ENCODE data around the gene CELA2A. TPM values are rescaled to one million over a fixed set of nuclear protein-coding genes. Genes with fewer than 3 reads are reported as not detected.
A peak's percentile ranks its signal among the peaks of the same experiment; 100 is the strongest.

CELA2A gene
- total RNA-seq, 2 donors from 2014 or later, result not detected

DNA sequence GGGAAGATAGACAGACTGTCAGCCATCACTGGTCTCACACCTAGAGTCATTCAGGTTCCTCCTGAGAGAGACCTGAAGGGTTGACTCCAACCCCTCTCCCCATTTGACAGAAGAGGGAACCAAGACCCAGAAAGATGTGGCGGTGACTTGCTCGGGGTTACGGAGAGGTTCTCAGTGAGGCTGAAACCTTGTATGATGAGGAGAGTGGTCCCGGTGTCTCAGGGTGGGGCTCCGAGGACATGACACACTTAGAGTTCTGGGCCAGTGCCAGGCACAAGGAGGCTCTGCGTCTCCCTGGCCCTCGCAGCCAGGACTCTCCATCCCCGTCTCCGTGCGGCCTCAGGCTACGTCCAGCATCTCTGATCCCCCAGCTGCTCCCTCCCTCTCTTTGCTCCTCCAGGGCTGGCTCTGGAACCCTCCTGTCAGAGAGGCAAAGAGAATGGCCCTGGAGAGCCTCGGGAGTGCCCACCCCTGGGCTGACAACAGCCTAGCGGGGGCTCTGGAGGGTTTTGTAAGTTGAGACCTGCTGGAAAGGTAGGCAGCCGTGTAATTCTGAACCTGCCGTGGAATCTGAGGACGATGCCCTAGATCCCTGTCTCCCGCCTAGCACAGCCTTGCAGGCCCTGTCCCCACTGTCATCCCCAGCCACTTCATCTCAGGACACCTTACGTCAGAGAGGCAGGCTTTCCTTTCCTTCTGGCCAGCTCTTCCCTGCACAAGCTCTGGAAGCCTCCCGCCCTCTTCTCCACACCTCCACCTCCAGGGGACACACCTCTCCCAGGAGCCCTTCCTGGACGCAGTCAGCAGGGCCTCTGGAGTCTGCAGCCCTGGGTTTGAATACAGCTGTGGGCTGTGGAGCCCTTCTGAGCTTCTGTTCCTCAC, 42.7 kb upstream of the CELA2A start:
- no peaks in the 10 kb centered on the region for H3K9me3 ChIP-seq (ENCODE audit: control insufficient read depth, low read length)
- Mint-ChIP-seq H3K27ac (peak overlapping the region; percentile 61), H3K4me1 (peaks cover 46% of the 10 kb centered on the region), H3K27me3 (ENCODE audit: insufficient read depth) (peaks cover 1% of the 10 kb centered on the region), H3K9me3 (no peaks in the 10 kb centered on the region), H3K4me3 (no peak overlapping the region), H3K36me3 (ENCODE audit: low read depth) (peaks cover 26% of the 10 kb centered on the region)
- no peaks in the 10 kb centered on the region for H3K27me3 ChIP-seq (ENCODE audit: control insufficient read depth, insufficient read depth, low read length, poor library complexity, severe bottlenecking)
- WGBS, 2 experiments (ENCODE audit: insufficient coverage in 1 of 2, insufficient read length in 1 of 2), result 91 to 93% methylated on average over 15 to 20 of the region's 20 CpGs
- H3K4me3 ChIP-seq (ENCODE audit: low read length), result no peak overlapping the region
- no peak overlapping the region for H3K27ac ChIP-seq (ENCODE audit: low read depth, low read length)
- peaks cover 27% of the 10 kb centered on the region for H3K36me3 ChIP-seq (ENCODE audit: control insufficient read depth, insufficient read depth, low read length)
- H3K4me1 ChIP-seq (ENCODE audit: control insufficient read depth, insufficient read depth, low read length), result peaks cover 20% of the 10 kb centered on the region
- H3K9ac ChIP-seq (ENCODE audit: extremely low read depth, low read length, poor library complexity, severe bottlenecking), result no peak overlapping the region
- DNase-seq, result peak; percentile 67
- TF ChIP-seq, protein P1, sequence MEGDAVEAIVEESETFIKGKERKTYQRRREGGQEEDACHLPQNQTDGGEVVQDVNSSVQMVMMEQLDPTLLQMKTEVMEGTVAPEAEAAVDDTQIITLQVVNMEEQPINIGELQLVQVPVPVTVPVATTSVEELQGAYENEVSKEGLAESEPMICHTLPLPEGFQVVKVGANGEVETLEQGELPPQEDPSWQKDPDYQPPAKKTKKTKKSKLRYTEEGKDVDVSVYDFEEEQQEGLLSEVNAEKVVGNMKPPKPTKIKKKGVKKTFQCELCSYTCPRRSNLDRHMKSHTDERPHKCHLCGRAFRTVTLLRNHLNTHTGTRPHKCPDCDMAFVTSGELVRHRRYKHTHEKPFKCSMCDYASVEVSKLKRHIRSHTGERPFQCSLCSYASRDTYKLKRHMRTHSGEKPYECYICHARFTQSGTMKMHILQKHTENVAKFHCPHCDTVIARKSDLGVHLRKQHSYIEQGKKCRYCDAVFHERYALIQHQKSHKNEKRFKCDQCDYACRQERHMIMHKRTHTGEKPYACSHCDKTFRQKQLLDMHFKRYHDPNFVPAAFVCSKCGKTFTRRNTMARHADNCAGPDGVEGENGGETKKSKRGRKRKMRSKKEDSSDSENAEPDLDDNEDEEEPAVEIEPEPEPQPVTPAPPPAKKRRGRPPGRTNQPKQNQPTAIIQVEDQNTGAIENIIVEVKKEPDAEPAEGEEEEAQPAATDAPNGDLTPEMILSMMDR (conservative IDR thresholded peaks at IDR 0.05), result no peak

DNA sequence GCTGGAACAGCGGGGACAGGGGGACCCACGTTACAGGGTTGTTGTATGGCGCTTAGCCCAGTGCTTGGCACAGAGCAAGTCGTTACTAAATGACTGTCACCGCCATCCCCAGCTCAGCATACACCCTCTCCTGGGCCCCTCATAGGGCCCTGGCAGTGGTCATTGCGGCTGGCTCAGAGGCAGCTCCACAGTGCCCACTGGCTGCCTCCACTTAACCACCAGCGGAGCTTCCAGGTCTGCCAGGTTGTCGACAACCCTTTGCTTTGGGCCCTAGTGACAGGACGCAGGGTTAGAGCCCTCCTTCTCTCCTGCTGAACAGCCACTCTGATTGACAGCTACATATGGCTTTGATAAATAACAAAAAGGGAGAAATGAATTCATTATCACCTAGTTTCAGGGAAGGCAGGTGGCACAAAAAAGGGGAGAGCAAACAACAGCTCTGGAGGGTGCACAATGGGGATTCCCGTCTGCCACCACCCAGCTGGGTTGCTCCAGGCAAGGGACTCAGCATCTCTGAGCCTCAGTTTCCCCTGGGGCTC, 42.0 kb upstream of the CELA2A start:
- H3K27ac ChIP-seq (ENCODE audit: low read depth, low read length), result no peak overlapping the region
- TF ChIP-seq, protein P1 (conservative IDR thresholded peaks at IDR 0.05), result no peak
- WGBS, 2 experiments (ENCODE audit: insufficient coverage in 1 of 2, insufficient read length in 1 of 2), result 93 to 100% methylated on average over 5 to 10 of the region's 10 CpGs
- DNase-seq, result no peak
- no peak overlapping the region for H3K4me3 ChIP-seq (ENCODE audit: low read length)
- Mint-ChIP-seq H3K4me3 (no peak overlapping the region), H3K27me3 (ENCODE audit: insufficient read depth) (peaks cover 1% of the 10 kb centered on the region), H3K4me1 (peaks cover 41% of the 10 kb centered on the region), H3K36me3 (ENCODE audit: low read depth) (peaks cover 28% of the 10 kb centered on the region), H3K27ac (no peak overlapping the region), H3K9me3 (no peaks in the 10 kb centered on the region)
- no peaks in the 10 kb centered on the region for H3K27me3 ChIP-seq (ENCODE audit: control insufficient read depth, insufficient read depth, low read length, poor library complexity, severe bottlenecking)
- H3K9ac ChIP-seq (ENCODE audit: extremely low read depth, low read length, poor library complexity, severe bottlenecking), result no peak overlapping the region
- peaks cover 16% of the 10 kb centered on the region for H3K4me1 ChIP-seq (ENCODE audit: control insufficient read depth, insufficient read depth, low read length)
- H3K9me3 ChIP-seq (ENCODE audit: control insufficient read depth, low read length), result no peaks in the 10 kb centered on the region
- H3K36me3 ChIP-seq (ENCODE audit: control insufficient read depth, insufficient read depth, low read length), result peaks cover 28% of the 10 kb centered on the region

DNA sequence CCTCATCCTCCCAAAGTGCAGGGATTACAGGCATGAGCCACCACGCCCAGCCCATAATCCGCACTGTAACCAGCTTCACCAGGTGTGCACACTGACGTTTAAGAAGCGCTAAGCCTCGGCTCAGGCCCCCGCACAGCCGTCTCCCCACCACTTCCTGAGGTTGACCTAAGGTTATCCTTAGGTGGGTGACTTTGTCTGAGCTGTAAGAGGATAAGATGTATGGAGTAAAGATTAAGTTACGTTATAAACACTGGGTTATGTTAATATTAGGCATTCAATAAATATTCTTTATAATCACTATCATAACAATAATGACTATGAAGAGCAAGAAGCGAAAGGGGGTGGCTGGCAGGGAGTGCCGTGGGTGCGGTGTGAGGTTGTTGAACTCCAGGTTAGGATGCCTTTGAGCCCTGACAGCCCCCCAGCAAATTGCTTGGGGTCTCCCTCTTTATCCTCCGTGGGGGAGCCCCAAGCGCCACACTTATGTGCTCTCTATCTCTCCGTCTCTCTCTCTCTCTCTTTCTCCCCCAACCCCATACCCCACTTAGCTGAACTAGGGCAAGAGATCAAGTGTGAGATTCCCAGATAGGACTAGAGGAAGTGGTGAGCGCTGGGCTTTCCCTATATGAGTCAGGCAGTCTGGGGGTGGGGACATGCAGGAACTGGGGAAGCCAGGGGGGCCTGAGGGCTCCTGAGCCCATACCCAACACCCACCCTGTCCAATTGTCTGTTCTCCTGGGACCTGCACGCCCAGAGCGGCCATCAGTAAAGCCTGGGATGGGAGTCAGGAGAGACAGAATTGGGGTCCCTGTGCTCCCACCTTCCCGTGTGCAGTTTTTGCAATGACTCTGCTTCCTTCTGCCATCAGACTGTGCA, 39.2 kb upstream of the CELA2A start:
- no peak overlapping the region for H3K4me3 Mint-ChIP-seq

More for the DNA sequence above, 39.2 kb upstream of the CELA2A start:
- H3K27me3 ChIP-seq (ENCODE audit: control insufficient read depth, insufficient read depth, low read length, poor library complexity, severe bottlenecking), result no peaks in the 10 kb centered on the region
- 86 to 91% methylated on average over 10 to 17 of the region's 18 CpGs for WGBS, 2 experiments (ENCODE audit: insufficient coverage in 1 of 2, insufficient read length in 1 of 2)
- H3K4me1 ChIP-seq (ENCODE audit: control insufficient read depth, insufficient read depth, low read length), result peaks cover 11% of the 10 kb centered on the region
- Mint-ChIP-seq H3K27ac (no peak overlapping the region), H3K4me1 (peaks cover 24% of the 10 kb centered on the region), H3K36me3 (ENCODE audit: low read depth) (peaks cover 46% of the 10 kb centered on the region), H3K9me3 (peaks cover 9% of the 10 kb centered on the region), H3K27me3 (ENCODE audit: insufficient read depth) (no peaks in the 10 kb centered on the region)
- H3K9ac ChIP-seq (ENCODE audit: extremely low read depth, low read length, poor library complexity, severe bottlenecking), result peak overlapping the region; percentile 11
- no peak overlapping the region for H3K27ac ChIP-seq (ENCODE audit: low read depth, low read length)
- H3K36me3 ChIP-seq (ENCODE audit: control insufficient read depth, insufficient read depth, low read length), result peaks cover 42% of the 10 kb centered on the region
- TF ChIP-seq, protein P1 (conservative IDR thresholded peaks at IDR 0.05), result no peak
- H3K4me3 ChIP-seq (ENCODE audit: low read length), result no peak overlapping the region
- DNase-seq, result no peak
- H3K9me3 ChIP-seq (ENCODE audit: control insufficient read depth, low read length), result no peaks in the 10 kb centered on the region

Data from endodermal cell (in vitro differentiated cells).